NCI-H1048 (cell line): ENCODE data around the gene KCNG4.
A peak's percentile ranks its signal among the peaks of the same experiment; 100 is the strongest.

Experiments used
- DNase-seq: peaks from one replicate; lab custom pipeline; 2025; lab: John Stamatoyannopoulos, UW

Gene KCNG4, protein sequence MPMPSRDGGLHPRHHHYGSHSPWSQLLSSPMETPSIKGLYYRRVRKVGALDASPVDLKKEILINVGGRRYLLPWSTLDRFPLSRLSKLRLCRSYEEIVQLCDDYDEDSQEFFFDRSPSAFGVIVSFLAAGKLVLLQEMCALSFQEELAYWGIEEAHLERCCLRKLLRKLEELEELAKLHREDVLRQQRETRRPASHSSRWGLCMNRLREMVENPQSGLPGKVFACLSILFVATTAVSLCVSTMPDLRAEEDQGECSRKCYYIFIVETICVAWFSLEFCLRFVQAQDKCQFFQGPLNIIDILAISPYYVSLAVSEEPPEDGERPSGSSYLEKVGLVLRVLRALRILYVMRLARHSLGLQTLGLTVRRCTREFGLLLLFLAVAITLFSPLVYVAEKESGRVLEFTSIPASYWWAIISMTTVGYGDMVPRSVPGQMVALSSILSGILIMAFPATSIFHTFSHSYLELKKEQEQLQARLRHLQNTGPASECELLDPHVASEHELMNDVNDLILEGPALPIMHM

DNA sequence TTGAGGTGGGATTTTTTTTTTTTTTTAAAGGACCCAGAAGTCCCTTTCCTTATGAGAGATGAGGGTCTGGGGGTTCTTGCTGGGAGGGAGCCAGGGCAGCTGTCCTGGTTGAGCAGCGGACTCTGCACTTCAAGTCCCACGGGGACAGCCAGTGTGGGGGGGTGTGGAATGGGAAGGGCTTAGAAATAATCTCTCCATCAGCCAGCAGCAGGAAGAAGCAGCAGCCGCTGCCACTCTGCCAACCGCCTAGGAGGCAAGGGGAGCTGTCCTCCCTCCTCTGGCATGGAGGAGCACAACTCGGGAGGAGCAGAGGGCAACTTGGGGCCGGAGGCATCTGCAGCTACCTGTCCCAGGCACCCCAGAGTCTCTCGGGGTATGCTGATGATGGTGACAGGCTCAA, at the start of gene KCNG4:
Gene KCNG4, minus strand, starts transcription at position 104 of the 400 bp plus-strand sequence. CDS start 2,527 bp downstream, outside the sequence.
- no peak for DNase-seq

DNA sequence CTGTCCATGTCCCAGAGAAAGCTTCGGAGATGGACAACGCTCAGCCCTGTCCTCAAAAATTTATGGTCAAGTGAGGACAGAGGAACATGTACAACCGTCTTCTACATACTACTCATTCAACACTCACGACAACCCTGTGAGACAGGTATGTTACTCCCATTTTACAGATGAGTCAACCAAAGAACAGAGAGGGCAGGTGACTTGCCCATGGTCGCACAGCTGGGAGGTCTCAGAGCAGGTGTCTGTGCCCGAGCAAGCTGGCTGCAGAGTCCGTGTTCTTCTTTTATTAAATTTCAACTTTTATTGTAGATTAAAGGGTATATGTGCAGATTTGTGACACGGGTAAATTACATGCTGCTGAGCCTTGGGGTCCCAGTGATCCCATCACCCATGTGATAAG, 49.1 kb upstream of the KCNG4 start:
- no peak for DNase-seq

DNA sequence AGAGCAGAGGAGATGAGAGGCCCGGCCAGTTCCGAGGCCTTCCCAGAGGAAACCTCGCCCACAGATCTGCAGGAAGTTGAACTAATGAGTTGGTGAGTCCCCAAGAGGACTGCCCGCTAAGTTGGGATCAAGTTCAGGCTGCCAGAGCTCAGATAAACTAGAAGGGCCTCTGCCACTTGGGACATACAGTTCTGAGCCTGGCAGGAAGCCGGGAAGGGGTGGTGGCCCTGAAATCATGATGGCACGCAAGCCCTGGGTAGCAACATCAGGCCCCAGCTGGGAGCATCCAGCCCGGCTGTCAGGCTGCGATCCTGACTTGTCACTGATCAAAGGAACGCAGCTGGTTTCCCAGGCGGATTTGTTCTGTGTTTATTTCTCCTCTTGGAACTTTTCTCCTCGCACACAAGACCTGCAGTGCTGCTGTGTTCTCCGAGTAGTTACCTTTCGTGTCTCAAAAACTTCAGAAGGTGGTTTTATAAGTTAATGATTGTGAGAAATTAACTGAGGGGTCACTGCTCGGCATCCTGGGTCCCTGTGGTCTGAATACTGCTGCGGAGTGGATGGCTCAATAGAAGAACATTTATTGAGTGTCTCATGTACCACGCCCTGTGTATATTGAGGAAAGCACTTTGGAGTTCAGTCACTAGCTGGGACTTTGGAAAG, 46.9 kb upstream of the KCNG4 start:
- DNase-seq = no peak

DNA sequence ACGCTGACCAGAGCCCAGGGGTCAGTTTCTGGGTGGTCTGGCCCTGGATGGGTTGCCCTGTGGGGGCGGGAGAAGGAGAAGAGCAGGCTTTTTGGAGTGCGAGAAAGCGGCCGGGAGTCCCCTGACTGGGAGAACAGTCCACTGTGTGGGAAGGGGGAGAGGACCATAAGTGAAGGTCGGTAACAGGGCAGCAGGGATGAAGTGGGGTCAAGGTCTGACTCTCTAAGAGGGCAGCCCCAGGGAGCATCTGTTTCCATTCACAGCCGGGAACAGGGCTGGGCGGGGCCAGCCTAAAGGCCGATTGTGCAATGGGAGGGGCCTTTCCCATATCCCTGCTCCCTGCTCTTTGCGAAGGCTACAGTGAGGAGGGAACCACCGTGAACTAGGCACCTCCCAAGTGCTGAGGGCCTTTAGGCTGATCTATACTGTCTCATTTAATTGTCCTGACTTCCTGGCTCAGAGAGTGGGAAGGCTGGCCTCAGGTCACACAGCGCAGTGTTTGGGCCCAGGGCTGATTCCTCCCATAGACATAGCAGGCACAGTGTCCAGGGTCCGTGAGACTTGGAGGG, 44.4 kb upstream of the KCNG4 start:
- no peak for DNase-seq

DNA sequence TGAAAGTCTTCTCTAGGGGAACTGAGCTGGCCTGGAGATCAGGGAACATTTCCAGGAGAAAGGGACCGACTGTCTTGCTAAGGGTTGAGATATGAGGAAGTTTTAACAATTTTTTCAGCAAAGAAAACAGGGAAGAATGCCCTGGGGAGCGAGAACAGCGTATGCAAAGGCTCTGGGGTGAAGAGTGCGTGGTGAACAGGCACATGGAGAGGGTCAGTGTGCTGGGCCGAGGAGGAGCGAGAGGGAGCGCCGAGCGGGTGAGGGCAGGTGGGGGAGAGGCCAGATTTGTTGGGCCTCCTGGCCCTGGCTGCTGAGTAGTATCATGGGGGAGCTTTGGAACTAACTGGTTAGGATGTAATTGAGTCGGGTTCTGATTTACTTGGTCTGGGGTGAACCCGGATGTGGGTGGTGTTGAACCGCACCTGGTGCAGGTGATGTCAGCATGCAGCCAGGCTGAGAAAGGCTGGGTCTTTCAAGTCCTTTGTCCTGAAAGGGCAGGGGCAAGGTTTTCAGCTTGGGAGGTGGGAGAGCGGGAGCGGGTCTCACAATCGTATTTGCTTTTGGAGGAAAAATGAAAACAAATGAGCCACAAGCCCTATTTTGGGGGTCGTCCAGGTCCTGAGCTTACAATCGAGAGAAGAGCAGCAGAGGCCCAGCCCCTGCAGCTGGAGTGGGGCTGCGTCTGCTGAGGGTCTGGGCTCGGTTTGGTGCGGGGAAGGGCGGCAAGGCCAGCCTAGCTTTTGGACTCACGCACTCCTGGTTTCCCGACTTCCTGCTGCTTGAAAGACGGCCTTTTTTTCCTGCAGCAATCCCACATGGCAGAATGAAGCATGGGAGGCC, 43.7 kb upstream of the KCNG4 start:
- no peak for DNase-seq

DNA sequence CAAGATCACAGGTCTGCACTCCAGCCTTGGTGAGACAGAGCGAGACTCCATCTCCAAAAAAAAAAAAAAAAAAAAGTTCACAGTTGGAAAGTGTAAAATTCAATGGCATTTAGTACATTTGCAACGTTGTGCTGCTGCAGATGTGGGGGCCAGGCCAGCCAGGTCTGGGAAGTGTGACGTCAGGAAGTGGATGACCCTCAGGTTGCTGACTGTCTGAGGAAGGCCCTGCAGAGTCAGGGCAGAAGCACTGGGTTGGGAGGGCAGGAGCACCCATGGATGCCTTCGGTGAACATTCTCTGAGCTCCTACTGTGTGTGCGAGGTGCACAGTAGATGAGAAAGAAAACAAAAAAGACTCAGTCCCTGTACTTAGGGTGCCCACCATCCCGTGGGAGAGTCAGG, 42.7 kb upstream of the KCNG4 start:
- no peak for DNase-seq

DNA sequence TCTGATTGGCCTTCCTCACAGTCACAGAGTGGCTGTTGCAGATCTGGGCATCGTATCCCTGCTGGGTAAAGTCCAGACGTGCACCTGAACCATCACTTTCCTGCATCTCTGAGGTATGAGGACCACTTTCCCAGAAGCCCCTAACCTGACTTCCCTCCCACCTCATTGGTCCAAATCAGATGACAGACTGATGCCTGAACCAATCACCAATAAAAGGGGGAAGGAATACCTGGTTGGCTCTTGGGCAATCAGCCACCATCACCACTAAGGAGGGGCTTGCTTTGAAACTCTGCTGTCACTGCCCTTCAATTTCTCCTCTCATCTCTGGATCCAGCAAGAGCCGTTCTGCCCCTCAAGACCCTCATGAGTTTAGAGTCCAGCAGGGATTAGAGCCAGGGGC, 41.3 kb upstream of the KCNG4 start:
- DNase-seq = no peak

DNA sequence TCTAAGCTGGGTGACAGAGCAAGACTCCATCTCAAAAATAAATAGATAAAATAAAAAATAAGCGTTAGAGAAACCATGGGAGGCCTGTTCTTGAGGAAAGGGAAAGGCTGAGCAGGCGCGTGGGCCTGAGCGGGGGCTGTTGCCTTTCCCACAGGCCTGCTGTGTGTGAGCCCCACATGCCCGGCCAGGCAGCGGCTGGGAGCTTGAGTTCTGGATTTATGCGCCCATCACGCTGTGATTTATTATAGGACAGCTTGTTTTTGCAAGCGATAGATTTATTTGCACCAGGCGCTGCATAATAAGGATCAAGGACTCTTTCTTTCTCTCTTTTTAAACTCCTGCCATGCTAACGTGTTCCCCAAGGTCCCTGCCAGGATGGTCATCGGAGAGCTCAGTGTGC, 40.1 kb upstream of the KCNG4 start:
- DNase-seq = no peak

DNA sequence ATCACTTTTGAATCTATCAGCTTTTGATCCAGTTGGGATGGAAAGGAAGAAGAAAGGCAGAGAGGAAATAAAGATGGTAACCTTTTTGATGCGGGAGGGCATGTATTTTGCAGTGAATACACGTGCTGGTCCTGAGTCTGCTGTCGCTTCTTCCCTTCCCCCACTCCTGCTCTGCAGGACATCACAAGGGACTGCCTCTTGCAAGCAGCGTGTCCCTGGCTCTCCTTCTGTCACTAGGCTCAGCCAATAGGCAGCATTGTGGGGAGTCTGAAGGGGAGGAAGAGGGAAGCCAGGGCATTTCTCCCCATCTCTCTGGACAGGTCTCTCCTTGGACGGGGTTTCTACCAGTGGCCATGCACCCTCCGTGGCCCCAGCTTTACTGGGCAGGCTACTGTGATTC, 39.2 kb upstream of the KCNG4 start:
- DNase-seq = no peak

DNA sequence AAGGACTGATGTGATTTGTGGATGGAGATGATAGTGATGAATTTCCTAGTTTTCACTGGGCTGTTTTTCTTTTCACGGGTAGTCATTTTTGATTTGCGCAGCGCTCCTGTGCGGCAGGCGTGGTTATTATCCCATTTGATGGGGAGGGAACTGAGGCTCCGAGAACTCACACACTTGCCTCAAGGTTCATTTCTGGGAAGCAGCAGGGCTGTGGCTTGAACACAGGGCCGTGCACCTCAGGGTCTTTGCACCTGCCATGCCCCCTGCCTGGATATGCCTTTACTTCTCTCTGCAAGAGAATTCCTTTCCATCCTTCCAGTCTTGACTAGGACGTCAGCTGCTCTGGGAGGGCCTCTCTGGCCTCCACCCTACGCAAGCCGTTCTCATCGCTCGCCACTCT, 38.5 kb upstream of the KCNG4 start:
- DNase-seq = no peak

DNA sequence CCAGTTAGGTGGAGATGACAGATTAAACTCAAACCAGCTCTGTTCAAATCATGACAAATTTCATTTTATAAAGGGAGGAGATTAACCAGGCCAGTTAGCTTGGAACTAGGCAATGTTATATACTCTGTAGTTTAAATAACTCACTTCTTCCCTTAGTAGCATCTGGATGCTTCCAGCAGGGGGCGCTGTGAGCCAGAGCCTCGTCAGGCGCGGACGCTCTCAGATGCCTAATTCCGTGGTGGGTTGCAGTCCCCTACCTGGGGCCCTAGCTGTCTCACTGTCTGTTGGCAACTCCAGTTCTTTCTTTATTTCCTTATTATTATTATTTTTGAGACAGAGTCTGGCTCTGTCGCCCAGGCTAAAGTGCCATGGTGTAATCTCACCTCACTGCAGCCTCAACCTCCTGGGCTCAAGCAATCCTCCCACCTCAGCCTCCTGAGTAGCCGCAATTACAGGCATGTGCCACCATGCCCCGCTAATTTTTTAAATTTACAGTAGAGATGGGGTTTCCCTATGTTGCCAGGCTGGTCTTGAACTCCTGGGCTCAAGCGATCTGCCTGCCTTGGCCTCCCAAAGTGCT, 37.5 kb upstream of the KCNG4 start:
- peak; percentile 14 for DNase-seq

DNA sequence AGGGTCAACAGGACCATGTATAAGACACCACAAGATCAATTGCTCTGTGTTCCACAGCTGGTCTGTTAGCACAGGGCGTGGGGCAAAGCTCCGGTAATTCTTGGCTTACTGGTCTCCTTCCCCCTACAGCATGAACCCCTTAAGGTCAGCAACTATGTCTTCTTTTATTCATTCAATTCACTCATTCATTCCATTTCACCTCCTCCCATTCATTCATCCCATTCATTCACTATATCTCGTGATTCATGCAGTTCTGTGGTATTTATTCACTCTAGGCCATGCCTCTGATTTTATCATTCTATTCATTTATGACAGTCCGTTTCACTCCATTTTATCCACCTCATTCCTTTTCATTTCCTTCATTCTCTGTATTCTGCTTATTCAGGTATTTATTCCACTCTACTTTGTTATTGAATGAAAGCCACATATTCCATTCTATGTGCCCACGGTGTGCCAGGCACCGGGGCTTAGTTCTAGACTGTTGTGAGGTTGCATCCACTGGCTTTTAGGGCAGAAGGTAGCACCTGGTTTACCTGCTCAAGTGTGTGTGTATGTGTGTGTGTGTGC, 35.9 kb upstream of the KCNG4 start:
- no peak for DNase-seq

DNA sequence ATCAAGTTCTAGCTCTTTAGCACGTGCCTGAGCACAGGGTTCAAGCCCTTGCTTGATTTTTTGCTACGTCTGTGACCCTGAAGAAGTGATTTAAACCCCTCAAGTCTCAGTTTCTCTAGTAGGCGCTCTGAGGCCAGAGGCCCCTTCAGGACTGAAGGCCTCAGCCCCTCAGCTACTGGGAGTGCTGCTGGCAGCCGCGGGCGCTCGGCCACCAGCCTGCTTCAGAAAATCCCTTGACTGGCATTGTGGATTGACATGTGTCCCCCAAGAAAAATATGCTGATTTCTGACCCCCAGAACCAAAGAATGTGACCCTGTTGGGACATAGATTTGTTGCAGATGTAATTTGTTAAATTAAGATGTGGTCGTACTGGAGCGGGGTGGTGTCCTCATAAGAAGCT, 34.7 kb upstream of the KCNG4 start:
- no peak for DNase-seq

DNA sequence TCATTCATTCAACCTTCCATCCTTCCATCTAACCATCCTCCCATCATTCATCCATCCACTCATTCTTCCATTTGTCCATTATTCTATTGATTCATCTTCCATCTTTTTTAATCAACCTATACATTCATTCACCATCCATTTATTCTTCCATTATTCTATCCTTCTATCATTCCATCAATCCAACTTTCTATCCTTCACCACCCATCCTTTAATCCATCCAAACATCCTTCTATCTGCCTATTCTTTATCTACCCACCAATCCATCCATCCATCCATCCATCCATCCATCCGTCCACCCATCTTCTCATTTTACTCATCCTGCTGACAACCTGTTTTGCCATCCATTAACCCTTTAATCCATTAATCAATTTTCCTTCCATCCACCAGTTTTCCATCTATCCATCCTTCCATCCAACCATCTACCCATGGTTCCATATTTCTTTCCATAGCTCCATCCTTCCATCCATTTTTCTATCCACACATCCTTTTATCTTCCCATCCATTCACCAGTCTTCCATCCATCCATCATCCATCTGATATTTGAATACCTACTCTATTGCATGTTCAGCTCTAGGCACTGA, 33.0 kb upstream of the KCNG4 start:
- DNase-seq = no peak

DNA sequence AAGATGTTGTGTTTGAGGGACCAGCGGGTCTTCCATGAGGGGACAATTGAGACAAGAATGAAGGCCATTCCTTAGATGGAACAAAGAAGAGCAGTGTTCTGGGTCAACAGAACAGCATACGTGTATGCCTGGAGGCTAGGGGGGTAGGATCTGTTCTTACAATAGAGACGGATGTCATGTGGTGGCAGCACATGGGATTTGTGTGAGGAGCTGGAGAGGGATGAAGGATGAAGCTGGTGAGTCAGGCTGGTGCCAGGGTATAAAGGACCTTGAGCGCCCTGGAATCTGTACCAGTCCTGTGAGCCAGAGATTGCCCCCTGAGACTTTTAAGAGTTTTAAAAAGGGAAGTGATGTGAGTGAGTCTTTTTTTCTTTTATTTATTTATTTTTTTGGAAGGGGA, 32.1 kb upstream of the KCNG4 start:
- DNase-seq = no peak

DNA sequence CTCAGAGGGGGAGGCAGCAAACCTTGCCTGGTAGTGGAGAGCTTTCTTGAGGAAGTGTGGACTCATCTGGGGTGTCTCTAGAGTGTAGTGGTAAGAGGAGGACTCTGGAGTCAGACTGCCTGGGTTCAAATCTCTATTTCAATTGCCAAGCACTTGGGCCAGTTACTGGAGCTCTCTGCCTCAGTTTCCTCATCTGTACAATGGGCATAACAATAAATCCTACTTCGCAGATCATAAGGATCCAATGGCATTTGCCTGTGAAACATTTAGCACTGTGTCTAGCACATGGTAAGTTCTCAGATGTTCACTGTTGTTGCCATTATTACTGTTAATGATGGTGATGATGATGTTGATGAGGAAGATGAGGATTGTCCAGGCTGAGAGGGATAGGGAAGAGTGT, 31.2 kb upstream of the KCNG4 start:
- no peak for DNase-seq

DNA sequence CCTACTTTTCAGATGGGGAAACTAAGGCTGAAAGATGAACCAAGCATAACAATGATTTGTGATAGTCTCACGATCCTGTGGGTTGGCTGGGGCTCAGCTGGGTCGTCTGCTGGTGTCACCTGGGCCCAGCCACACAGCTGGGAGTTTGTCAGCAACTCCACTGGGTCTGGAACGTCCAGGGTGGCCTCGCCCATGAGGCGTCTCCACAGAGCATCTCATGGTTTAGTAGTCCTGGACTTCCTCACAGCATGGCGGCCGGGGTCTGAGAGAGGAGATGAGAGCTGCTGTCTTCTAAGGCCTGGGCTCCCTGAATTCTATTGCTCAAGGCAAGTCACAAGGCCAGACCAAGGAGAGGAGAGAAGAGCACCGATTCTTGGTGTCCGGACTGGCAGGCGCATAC, 30.7 kb upstream of the KCNG4 start:
- no peak for DNase-seq

DNA sequence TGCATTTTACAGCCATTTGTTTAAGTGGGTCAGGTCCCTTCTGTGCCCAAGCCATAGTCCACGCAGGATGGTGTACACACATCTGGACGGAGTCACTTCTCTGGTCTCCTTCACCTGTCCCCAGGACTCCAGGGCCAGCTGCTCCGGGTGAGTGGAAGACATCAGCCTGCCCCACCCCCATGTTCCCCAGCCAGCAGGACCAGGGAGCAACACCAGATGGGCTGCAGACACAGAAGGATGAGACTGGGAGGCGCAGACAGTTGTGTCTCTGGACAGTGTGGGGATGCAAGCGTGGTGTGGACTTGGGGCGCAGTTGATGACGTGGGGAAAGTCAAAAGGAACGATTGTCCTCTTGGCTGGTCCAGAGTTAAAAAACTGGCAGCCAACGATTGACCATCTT, 30.3 kb upstream of the KCNG4 start:
- DNase-seq = no peak

DNA sequence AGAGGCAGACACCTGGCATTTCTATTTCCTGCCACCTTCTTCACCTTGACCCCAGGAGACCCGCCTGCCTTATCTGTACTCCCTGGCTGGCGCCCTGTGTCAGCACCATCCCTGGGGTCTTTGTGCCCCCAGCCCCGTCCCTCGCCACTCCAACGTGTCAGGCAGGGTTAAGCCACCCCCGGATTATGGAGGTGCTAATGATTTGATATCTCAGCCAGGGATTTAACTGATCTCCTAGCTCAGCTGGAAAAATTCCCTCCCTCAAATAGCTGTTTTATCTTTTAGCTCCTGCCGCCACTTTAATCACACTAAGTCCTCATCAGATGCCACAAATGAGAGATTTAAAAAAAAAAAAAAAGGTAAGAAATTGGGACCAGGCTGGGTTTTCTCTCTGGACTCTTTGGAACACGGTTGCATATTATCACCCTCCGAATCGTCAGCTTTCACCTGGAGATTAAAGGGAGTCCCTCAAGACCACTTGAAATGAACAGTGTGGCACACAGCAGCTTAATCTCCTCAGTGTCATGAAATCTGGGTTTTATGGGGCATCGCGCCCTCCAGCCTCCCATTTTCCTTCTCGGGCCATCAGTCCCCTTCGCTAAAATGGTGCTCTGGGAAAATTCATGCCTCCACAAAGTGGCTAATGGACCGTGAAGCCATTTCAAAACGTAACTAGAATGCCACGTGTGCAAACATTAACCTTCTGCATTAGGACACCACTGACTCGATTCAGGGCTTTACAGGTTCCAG, 28.7 kb upstream of the KCNG4 start:
- no peak for DNase-seq

DNA sequence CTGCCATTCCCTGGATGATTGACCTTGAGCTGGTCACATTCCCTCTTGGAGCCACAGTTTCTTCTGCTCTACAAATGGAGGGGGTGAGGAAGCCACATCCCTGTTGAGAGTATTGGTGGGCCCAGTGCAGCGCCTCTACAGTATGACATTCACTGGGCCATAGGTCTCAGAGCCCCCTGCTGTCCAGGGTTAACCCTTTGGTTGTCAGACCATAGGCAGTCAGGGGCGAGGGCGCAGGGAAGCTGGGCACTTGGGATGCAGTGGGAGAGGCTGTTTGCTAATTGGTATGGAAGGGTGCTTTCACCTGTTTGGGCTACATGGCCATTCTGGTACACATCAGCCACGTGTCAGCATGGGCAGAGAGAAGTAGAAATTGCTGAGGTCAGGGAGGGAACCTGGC, 27.6 kb upstream of the KCNG4 start:
- no peak for DNase-seq
